ENCODE data around the gene KCNQ1.

Gene KCNQ1

GRCh38 chr11:2778630-2779498, 334.1 kb downstream of the KCNQ1 start:
- H3K27ac ChIP-seq (ENCODE audit: poor library complexity, severe bottlenecking), result peak overlapping the region; percentile 69

GRCh38 chr11:2779499-2779980, 334.7 kb downstream of the KCNQ1 start:
- Histone ChIP-seq H3K27ac (ENCODE audit: poor library complexity, severe bottlenecking) (peak overlapping the region; percentile 69), H3K4me3 (ENCODE audit: severe bottlenecking) (no peak overlapping the region), H3K9me3 (ENCODE audit: severe bottlenecking) (no peaks in the 10 kb centered on the region), H3K36me3 (ENCODE audit: low read depth) (no peaks in the 10 kb centered on the region), H3K4me1 (ENCODE audit: insufficient read depth, poor library complexity, severe bottlenecking) (peaks cover 28% of the 10 kb centered on the region), H3K27me3 (ENCODE audit: insufficient read depth, poor library complexity, severe bottlenecking) (no peaks in the 10 kb centered on the region)
- ATAC-seq (ENCODE audit: low read depth) (no peak), DNase-seq (ENCODE audit: low spot score) (no peak)
- no peak for TF ChIP-seq CTCF (IDR thresholded peaks at IDR 0.05; ENCODE audit: poor library complexity, severe bottlenecking)

More at GRCh38 chr11:2778630-2779498, 334.1 kb downstream of the KCNQ1 start:
- TF ChIP-seq CTCF (IDR thresholded peaks at IDR 0.05; ENCODE audit: poor library complexity, severe bottlenecking), result peak; percentile 30
- Histone ChIP-seq H3K4me1 (ENCODE audit: insufficient read depth, poor library complexity, severe bottlenecking) (peaks cover 28% of the 10 kb centered on the region), H3K36me3 (ENCODE audit: low read depth) (no peaks in the 10 kb centered on the region), H3K4me3 (ENCODE audit: severe bottlenecking) (no peak overlapping the region), H3K27me3 (ENCODE audit: insufficient read depth, poor library complexity, severe bottlenecking) (no peaks in the 10 kb centered on the region), H3K9me3 (ENCODE audit: severe bottlenecking) (no peaks in the 10 kb centered on the region)
- DNase-seq (ENCODE audit: low spot score) (peak; percentile 75), ATAC-seq (ENCODE audit: low read depth) (peak; percentile 82)

- DNase-seq (ENCODE audit: low spot score), result peak; percentile 55
- Histone ChIP-seq H3K4me3 (ENCODE audit: severe bottlenecking) (no peak overlapping the region), H3K4me1 (ENCODE audit: insufficient read depth, poor library complexity, severe bottlenecking) (peaks cover 28% of the 10 kb centered on the region), H3K27me3 (ENCODE audit: insufficient read depth, poor library complexity, severe bottlenecking) (no peaks in the 10 kb centered on the region), H3K27ac (ENCODE audit: poor library complexity, severe bottlenecking) (peak overlapping the region; percentile 69), H3K36me3 (ENCODE audit: low read depth) (no peaks in the 10 kb centered on the region), H3K9me3 (ENCODE audit: severe bottlenecking) (no peaks in the 10 kb centered on the region)
- no peak for ATAC-seq (ENCODE audit: low read depth)
- no peak for TF ChIP-seq CTCF (IDR thresholded peaks at IDR 0.05; ENCODE audit: poor library complexity, severe bottlenecking)
Measured at GRCh38 chr11:2779981-2780849, 335.4 kb downstream of the KCNQ1 start.

GRCh38 chr11:2780850-2781407, 336.1 kb downstream of the KCNQ1 start:
- H3K27ac ChIP-seq (ENCODE audit: poor library complexity, severe bottlenecking), result no peak overlapping the region
- H3K4me3 ChIP-seq (ENCODE audit: severe bottlenecking), result no peak overlapping the region
- H3K9me3 ChIP-seq (ENCODE audit: severe bottlenecking), result no peaks in the 10 kb centered on the region
- no peaks in the 10 kb centered on the region for H3K36me3 ChIP-seq (ENCODE audit: low read depth)
- TF ChIP-seq CTCF (IDR thresholded peaks at IDR 0.05; ENCODE audit: poor library complexity, severe bottlenecking), result no peak
- ATAC-seq (ENCODE audit: low read depth) (no peak), DNase-seq (ENCODE audit: low spot score) (no peak)
- H3K4me1 ChIP-seq (ENCODE audit: insufficient read depth, poor library complexity, severe bottlenecking), result peaks cover 28% of the 10 kb centered on the region
- H3K27me3 ChIP-seq (ENCODE audit: insufficient read depth, poor library complexity, severe bottlenecking), result no peaks in the 10 kb centered on the region
